ENCODE results near the gene A2M. TPM values are rescaled to one million over a fixed set of nuclear protein-coding genes. Genes with fewer than 3 reads are reported as not detected.

The A2M gene
- total and polyA plus RNA-seq, 2 of the 13 experiments (the other 11 are each of a cell fraction or from before 2014, with no cell fraction given) = 2,807 to 6,551 TPM

- H4K20me1 ChIP-seq (ENCODE audit: insufficient read depth, low read length) = no peaks in the 10 kb centered on the region
- no peak overlapping the region for H3K4me3 ChIP-seq (replicated peaks in 1 of 3; ENCODE audit: insufficient read depth in 1 of 3, low read depth in 2 of 3, low read length in 3 of 3)
- CTCF ChIA-PET (ENCODE audit: low intra/inter-chr PET ratio, low total read pairs) = no interaction called here
- DNase-seq (ENCODE audit: low spot score) (no peak), FAIRE-seq (no peak), ATAC-seq (no peak)
- H3K79me2 ChIP-seq (ENCODE audit: insufficient read depth, low read length) = no peaks in the 10 kb centered on the region
- no peak overlapping the region for H3K9ac ChIP-seq (ENCODE audit: insufficient read depth, low read depth, low read length)
- no peak overlapping the region for H2AFZ ChIP-seq (ENCODE audit: low read length)
- in situ Hi-C loops (cut with HindIII; ENCODE audit: extremely low pct_ligation_motif_present, low pct_unique_long_range_greater_than_20kb) = loop anchor here (25.0 kb wide), 1 partner anchor 97 kb away; the partner anchor contains the start of gene M6PR
- H3K9me3 ChIP-seq (ENCODE audit: low read length) = no peaks in the 10 kb centered on the region
- intact Hi-C loops (cut with micrococcal nuclease; ENCODE audit: unreplicated experiment) = loop anchor here (5.0 kb wide), 1 partner anchor 47 kb away; the partner anchor contains the start of gene KLRG1
- no peaks in the 10 kb centered on the region for H3K27me3 ChIP-seq (ENCODE audit: control insufficient read depth in 1 of 2, insufficient read depth in 2 of 2, low read length in 2 of 2)
- peaks cover 25% of the 10 kb centered on the region for H3K4me1 ChIP-seq (ENCODE audit: insufficient read depth, low read length)
- no peak overlapping the region for H3K27ac ChIP-seq (ENCODE audit: extremely low read length, insufficient read depth, low read length)
- H3K36me3 ChIP-seq (replicated peaks in 1 of 2; ENCODE audit: control insufficient read depth in 1 of 2, insufficient read depth in 2 of 2, low read length in 2 of 2) = no peaks in the 10 kb centered on the region
- TF ChIP-seq ATAD3A (CRISPR knock-in tag; IDR thresholded peaks at IDR 0.05) (no peak), ZNF564 (CRISPR knock-in tag; IDR thresholded peaks at IDR 0.05) (no peak), ZNF281 (CRISPR knock-in tag; IDR thresholded peaks at IDR 0.05; ENCODE audit: borderline replicate concordance) (no peak), TBL1XR1 (IDR thresholded peaks at IDR 0.05; ENCODE audit: borderline replicate concordance, low read length, partially characterized antibody) (no peak), ZNF839 (CRISPR knock-in tag; IDR thresholded peaks at IDR 0.05; ENCODE audit: borderline replicate concordance) (no peak), RNF2 (conservative IDR thresholded peaks at IDR 0.05; ENCODE audit: low read depth) (no peak), ARNT (IDR thresholded peaks at IDR 0.05) (no peak), ZNF549 (CRISPR knock-in tag; IDR thresholded peaks at IDR 0.05) (no peak), ZNF207 (IDR thresholded peaks at IDR 0.05; ENCODE audit: borderline replicate concordance) (no peak), ZNF776 (CRISPR knock-in tag; IDR thresholded peaks at IDR 0.05) (no peak), IRX3 (CRISPR knock-in tag; IDR thresholded peaks at IDR 0.05; ENCODE audit: borderline replicate concordance, low read depth) (no peak), CEBPZ (IDR thresholded peaks at IDR 0.05; ENCODE audit: low read length) (no peak), MBD4 (IDR thresholded peaks at IDR 0.05; ENCODE audit: borderline replicate concordance, low read length) (no peak), ZNF724P (CRISPR knock-in tag; IDR thresholded peaks at IDR 0.05; ENCODE audit: borderline replicate concordance) (no peak), MED13 (CRISPR knock-in tag; IDR thresholded peaks at IDR 0.05) (no peak), PHF21A (CRISPR knock-in tag; IDR thresholded peaks at IDR 0.05) (no peak), SRF (IDR thresholded peaks at IDR 0.05; ENCODE audit: low read depth, low read length) (no peak)
- no peak overlapping the region for H3K4me2 ChIP-seq (ENCODE audit: low read depth, low read length)
- no TSS peak for BruUV-seq (replicated peaks)
- POLR2A ChIA-PET = interaction anchor here (1.8 kb wide), 1 partner anchor 84 kb away, joined by 6 read pairs; the partner anchor contains the start of gene M6PR
- 53% methylated on average over 6 of the region's 6 CpGs for WGBS (ENCODE audit: low lambda C conversion rate)
These were observed 81.6 kb downstream of the A2M start for GRCh38 chr12:9034095-9034494.

All from HepG2 (cell line).